ENCODE results near the gene ACTL6B.
"Not testable (repeated sequence)": the region's sequence is repeated elsewhere in the genome, so short reads cannot be mapped to it uniquely, and the experiment has no call there.

Gene ACTL6B

DNA sequence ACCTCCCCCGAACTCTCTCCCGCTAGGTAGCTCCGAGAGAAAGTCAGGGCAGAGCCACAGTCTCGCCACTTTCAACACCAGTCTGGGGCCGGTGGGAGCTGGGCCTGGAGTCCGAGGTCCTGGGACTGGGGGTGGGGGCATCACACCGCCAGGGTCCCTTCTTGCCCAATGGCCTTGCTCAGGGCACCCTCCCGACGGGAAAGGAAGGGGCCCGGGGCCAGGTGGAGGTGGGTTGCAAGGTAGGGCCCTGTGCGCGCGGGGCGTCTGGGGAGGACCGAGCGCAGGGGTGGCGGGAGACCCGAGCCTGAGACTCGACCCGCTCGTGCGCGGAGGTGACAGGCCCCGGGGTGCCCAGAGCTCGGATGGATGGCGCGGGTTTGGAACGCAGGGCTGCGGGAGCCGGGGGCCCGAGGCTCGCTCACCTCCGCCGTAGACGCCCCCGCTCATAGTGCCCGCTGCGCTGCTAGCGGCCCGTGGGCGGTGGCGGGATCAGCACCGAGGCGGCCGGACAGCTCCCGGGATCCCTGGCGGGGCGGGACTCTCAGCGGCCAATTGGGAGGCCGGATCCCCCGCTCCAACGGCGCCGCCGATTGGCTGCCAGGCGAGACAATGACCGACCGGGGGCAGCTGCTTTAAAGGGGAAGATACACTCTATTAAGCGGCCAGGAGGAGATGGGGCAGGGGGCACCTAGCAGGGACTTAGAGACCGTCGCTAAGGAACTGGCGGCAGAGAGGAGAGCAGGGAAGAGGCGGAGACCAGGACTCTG lies at the start of gene ACTL6B:
ACTL6B (minus strand) TSS at position 541 of the 767 bp plus-strand sequence; CDS start at position 447, 94 bp downstream.
- Histone ChIP-seq H3K27ac (ENCODE audit: low read depth, low read length) (no peak within 1 kb of the TSS), H3K4me1 (ENCODE audit: control insufficient read depth in 5 of 5, insufficient read depth in 5 of 5, low read length in 5 of 5) (peaks cover 0 to 6% (median 0%) of the 10 kb centered on the region in 5 donors), H3K4me3 (ENCODE audit: low read depth in 1 of 5, low read length in 5 of 5) (no peak within 1 kb of the TSS), H3K36me3 (ENCODE audit: control insufficient read depth in 5 of 5, insufficient read depth in 5 of 5, low read length in 5 of 5) (no peaks in the 10 kb centered on the region), H3K9ac (ENCODE audit: low read length in 5 of 5) (no peak within 1 kb of the TSS), H3K9me3 (ENCODE audit: control insufficient read depth in 5 of 5, low read length in 5 of 5) (no peaks in the 10 kb centered on the region), H3K27me3 (ENCODE audit: control insufficient read depth in 5 of 5, insufficient read depth in 4 of 5, low read length in 5 of 5) (peaks cover 18 to 36% (median 31%) of the 10 kb centered on the region in 5 donors)

DNA sequence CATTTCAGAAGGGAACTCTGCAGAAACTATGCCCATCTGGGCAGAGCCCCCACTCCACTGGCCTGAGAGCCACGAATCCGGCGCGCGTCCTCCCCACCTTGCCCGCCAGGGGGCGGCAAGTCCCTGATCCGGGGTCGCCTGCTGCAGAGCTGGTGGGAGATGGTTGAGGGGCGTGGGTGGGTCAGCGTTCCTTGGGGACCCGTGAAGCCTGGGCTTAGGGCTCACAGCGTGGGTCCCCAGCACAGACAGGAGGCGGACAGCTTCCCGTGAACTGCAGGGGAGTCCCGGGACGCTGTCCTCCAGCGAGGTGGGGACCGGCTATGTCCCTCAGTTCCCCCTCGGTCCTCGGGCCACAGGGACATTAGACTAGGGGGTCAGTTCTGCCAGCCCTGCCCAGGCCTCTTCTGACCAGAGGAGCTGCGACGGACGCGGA lies 49.1 kb upstream of the ACTL6B start:
- peak overlapping the region; percentile 40 to 95 (median 86) for H3K4me3 ChIP-seq (ENCODE audit: low read depth in 1 of 5, low read length in 5 of 5)
- no peaks in the 10 kb centered on the region for H3K27me3 ChIP-seq (ENCODE audit: control insufficient read depth in 5 of 5, insufficient read depth in 4 of 5, low read length in 5 of 5)
- no peaks in the 10 kb centered on the region for H3K9me3 ChIP-seq (ENCODE audit: control insufficient read depth in 5 of 5, low read length in 5 of 5)
- H3K36me3 ChIP-seq (ENCODE audit: control insufficient read depth in 5 of 5, insufficient read depth in 5 of 5, low read length in 5 of 5) = peaks cover 0 to 3% (median 1%) of the 10 kb centered on the region in 5 donors
- peaks cover 4 to 26% (median 22%) of the 10 kb centered on the region in 5 donors for H3K4me1 ChIP-seq (ENCODE audit: control insufficient read depth in 5 of 5, insufficient read depth in 5 of 5, low read length in 5 of 5)
- peak overlapping the region; percentile 84 for H3K27ac ChIP-seq (ENCODE audit: low read depth, low read length)
- peak overlapping the region; percentile 68 to 97 (median 94) for H3K9ac ChIP-seq (ENCODE audit: low read length in 5 of 5)

DNA sequence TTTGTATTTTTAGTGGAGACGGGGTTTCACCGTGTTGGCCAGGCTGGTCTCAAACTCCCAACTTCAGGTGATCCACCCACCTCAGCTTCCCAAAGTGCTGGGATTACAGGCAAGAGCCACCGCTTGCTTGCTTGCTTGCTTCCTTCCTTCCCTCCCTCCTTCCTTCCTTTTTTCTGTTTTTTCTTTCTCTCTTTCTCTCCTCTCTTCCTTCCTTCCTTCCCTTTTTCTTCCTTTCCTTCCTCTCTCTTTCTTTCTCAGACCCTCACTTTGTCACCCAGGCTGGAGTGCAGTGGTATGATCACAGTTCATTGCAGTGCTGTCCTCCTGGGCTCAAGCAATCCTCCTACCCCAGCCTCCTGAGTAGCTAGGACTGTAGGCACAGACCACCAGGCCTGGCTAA lies 44.8 kb upstream of the ACTL6B start:
- H3K36me3 ChIP-seq (ENCODE audit: control insufficient read depth in 5 of 5, insufficient read depth in 5 of 5, low read length in 5 of 5); H3K27me3 ChIP-seq (ENCODE audit: control insufficient read depth in 5 of 5, insufficient read depth in 4 of 5, low read length in 5 of 5); H3K4me3 ChIP-seq (ENCODE audit: low read depth in 1 of 5, low read length in 5 of 5); H3K9ac ChIP-seq (ENCODE audit: low read length in 5 of 5); H3K9me3 ChIP-seq (ENCODE audit: control insufficient read depth in 5 of 5, low read length in 5 of 5); H3K27ac ChIP-seq (ENCODE audit: low read depth, low read length): not testable (repeated sequence)
- peaks cover 1 to 11% (median 9%) of the 10 kb centered on the region in 5 donors for H3K4me1 ChIP-seq (ENCODE audit: control insufficient read depth in 5 of 5, insufficient read depth in 5 of 5, low read length in 5 of 5)

DNA sequence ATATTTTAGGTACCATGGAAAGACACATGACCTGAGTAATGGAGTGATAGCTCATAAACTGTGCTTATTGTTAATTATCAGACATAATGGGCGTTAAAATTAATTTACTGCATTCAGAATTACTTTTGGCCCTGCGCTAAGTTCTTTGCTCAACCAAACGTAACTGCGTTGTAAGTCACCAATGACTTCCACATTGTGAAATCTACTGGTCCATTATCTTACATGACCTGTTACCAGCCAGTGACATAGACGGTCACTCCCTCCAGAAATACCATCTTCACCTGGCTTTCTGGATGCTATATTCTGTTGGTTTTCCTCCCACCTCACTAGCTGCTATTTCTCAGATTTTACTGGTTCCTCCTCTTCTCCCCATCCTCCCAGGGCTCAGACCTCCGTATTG lies 42.8 kb upstream of the ACTL6B start:
- no peaks in the 10 kb centered on the region for H3K9me3 ChIP-seq (ENCODE audit: control insufficient read depth in 5 of 5, low read length in 5 of 5)
- H3K36me3 ChIP-seq (ENCODE audit: control insufficient read depth in 5 of 5, insufficient read depth in 5 of 5, low read length in 5 of 5) = no peaks in the 10 kb centered on the region
- no peak overlapping the region for H3K27ac ChIP-seq (ENCODE audit: low read depth, low read length)
- H3K27me3 ChIP-seq (ENCODE audit: control insufficient read depth in 5 of 5, insufficient read depth in 4 of 5, low read length in 5 of 5) = peaks cover 0 to 7% (median 0%) of the 10 kb centered on the region in 5 donors
- peaks cover 0 to 5% (median 4%) of the 10 kb centered on the region in 5 donors for H3K4me1 ChIP-seq (ENCODE audit: control insufficient read depth in 5 of 5, insufficient read depth in 5 of 5, low read length in 5 of 5)
- no peak overlapping the region for H3K4me3 ChIP-seq (ENCODE audit: low read depth in 1 of 5, low read length in 5 of 5)
- no peak overlapping the region for H3K9ac ChIP-seq (ENCODE audit: low read length in 5 of 5)

DNA sequence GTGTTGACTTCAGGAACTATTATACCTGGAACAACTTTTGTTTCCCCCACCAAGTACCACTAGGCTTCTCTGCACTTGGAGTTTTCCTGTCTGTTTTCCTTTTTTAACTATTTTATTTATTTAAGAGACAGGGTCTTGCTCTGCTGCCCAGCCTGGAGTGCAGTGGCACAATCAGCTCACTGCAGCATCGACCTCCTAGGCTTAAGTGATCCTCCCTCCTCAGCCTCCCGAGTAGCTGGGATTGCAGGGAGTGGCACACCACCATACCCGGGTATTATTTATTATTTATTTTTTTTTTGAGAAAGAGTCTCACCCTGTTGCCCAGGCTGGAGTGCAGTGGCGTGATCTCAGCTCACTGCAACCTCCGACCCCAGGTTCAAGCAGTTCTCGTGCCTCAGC lies 39.9 kb upstream of the ACTL6B start:
- Histone ChIP-seq H3K36me3 (ENCODE audit: control insufficient read depth in 5 of 5, insufficient read depth in 5 of 5, low read length in 5 of 5) (peaks cover 0 to 1% (median 0%) of the 10 kb centered on the region in 5 donors), H3K27me3 (ENCODE audit: control insufficient read depth in 5 of 5, insufficient read depth in 4 of 5, low read length in 5 of 5) (peaks cover 0 to 7% (median 0%) of the 10 kb centered on the region in 5 donors), H3K4me3 (ENCODE audit: low read depth in 1 of 5, low read length in 5 of 5) (no peak overlapping the region), H3K27ac (ENCODE audit: low read depth, low read length) (no peak overlapping the region), H3K9ac (ENCODE audit: low read length in 5 of 5) (no peak overlapping the region), H3K4me1 (ENCODE audit: control insufficient read depth in 5 of 5, insufficient read depth in 5 of 5, low read length in 5 of 5) (peaks cover 10 to 29% (median 27%) of the 10 kb centered on the region in 5 donors), H3K9me3 (ENCODE audit: control insufficient read depth in 5 of 5, low read length in 5 of 5) (no peaks in the 10 kb centered on the region)

DNA sequence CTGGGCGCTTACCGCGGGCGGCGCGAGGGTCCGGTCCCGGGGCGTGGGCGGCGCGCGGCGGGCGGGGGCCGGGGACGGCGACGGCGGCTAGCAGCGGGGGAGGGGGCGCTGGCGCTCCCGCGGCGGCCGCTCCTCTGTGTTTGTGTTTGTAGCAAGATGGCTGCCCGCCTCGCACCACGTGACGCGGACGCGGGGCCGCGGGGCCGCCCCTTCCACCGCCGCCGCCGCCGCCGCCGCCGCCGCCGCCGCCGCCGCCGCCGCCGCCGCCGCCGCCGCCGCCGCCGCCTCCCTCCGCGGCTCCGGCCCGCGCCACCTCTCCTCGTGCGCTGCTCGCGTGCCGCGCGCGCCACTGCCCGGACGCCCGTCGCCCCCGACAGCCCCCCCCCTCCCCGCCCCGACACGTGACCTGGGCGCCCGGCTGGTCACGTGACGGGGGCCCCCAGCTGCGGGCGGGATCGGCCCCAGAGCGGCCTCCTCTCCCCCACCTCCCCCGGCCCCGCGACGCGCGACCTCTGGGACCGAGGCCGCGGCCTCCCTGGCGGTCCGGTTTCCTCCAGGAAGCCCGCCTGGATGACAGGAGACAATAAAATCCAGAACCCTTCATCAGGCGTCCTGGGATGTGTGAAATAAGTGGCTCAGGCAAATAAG lies 38.0 kb upstream of the ACTL6B start, which contains the start of gene GIGYF1:
GIGYF1 (minus strand) TSS at position 153 of the 648 bp plus-strand sequence. CDS start 6,012 bp downstream, outside the sequence.
- Histone ChIP-seq H3K27me3 (ENCODE audit: control insufficient read depth in 5 of 5, insufficient read depth in 4 of 5, low read length in 5 of 5) (no peaks in the 10 kb centered on the region), H3K4me1 (ENCODE audit: control insufficient read depth in 5 of 5, insufficient read depth in 5 of 5, low read length in 5 of 5) (peaks cover 12 to 44% (median 36%) of the 10 kb centered on the region in 5 donors), H3K27ac (ENCODE audit: low read depth, low read length) (peak within 1 kb of the TSS; percentile 60), H3K9me3 (ENCODE audit: control insufficient read depth in 5 of 5, low read length in 5 of 5) (no peaks in the 10 kb centered on the region), H3K36me3 (ENCODE audit: control insufficient read depth in 5 of 5, insufficient read depth in 5 of 5, low read length in 5 of 5) (peaks cover 0 to 8% (median 4%) of the 10 kb centered on the region in 5 donors), H3K4me3 (ENCODE audit: low read depth in 1 of 5, low read length in 5 of 5) (peak within 1 kb of the TSS; percentile 74 to 92 (median 78)), H3K9ac (ENCODE audit: low read length in 5 of 5) (peak within 1 kb of the TSS; percentile 85 to 92 (median 88))

DNA sequence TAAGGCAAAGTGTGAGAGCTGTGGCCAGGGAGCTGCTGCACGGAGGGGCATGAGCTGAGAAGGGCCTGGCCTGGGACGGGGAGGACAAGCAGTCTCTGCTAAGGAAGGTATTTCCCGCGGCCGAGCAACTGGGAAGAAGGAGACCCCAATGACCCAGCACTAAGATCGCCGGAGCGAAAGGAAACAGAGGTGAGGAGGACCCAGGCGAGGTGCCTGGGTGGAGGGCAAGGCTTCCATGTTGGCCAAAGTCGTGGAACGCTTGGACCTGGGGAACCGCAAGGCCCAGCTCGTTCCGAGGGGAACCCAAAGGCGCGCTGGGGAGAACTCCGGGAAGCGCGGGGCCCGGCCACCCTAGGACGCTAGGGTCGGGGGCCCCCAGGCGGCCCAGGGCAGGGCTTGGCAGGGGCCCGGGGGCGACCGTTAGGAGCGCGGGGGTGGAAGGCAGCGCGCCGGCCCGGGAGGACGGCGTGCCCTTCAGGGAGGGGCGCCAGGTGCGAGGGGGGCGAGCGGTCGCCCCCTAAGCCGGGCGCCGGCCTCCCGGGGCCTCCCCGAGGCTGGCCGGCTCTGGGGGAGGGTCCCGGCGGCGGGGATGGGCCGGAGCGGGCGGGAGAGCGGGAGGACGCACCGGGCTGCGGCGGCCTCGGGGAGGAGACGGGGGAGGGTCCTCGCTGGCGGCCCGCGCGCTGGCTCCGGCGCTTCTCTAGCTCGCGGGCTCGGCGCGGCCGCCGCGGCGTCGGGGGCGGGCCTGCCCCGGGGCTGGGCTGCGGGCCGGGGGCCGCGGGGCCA lies 37.3 kb upstream of the ACTL6B start:
- H3K9me3 ChIP-seq (ENCODE audit: control insufficient read depth in 5 of 5, low read length in 5 of 5) = no peaks in the 10 kb centered on the region
- H3K4me3 ChIP-seq (ENCODE audit: low read depth in 1 of 5, low read length in 5 of 5) = peak overlapping the region; percentile 74 to 92 (median 78)
- peaks cover 12 to 51% (median 40%) of the 10 kb centered on the region in 5 donors for H3K4me1 ChIP-seq (ENCODE audit: control insufficient read depth in 5 of 5, insufficient read depth in 5 of 5, low read length in 5 of 5)
- H3K27ac ChIP-seq (ENCODE audit: low read depth, low read length) = peak overlapping the region; percentile 60
- H3K36me3 ChIP-seq (ENCODE audit: control insufficient read depth in 5 of 5, insufficient read depth in 5 of 5, low read length in 5 of 5) = peaks cover 0 to 15% (median 9%) of the 10 kb centered on the region in 5 donors
- no peaks in the 10 kb centered on the region for H3K27me3 ChIP-seq (ENCODE audit: control insufficient read depth in 5 of 5, insufficient read depth in 4 of 5, low read length in 5 of 5)
- H3K9ac ChIP-seq (ENCODE audit: low read length in 5 of 5) = peak overlapping the region; percentile 85 to 92 (median 88)

DNA sequence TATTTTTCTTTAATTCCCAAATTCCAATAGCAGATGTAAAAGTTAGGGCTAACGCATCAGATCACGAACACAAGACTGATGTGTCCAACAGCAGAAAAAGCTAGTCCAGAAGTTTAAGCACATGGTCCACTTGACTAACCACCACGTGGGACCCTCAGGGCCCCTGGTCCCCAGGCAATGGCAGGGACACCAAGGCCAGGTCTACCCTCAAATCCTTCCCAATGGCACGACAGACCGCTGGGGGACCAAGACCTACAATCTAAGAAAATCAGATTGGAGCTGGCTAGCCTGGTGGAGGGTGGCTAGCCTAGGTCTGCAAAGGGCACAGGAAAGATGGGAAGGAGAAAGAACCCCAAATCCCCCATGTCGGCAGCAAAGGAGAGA lies 36.3 kb upstream of the ACTL6B start:
- no peaks in the 10 kb centered on the region for H3K27me3 ChIP-seq (ENCODE audit: control insufficient read depth in 5 of 5, insufficient read depth in 4 of 5, low read length in 5 of 5)
- peaks cover 12 to 51% (median 40%) of the 10 kb centered on the region in 5 donors for H3K4me1 ChIP-seq (ENCODE audit: control insufficient read depth in 5 of 5, insufficient read depth in 5 of 5, low read length in 5 of 5)
- H3K27ac ChIP-seq (ENCODE audit: low read depth, low read length) = peak overlapping the region; percentile 60

DNA sequence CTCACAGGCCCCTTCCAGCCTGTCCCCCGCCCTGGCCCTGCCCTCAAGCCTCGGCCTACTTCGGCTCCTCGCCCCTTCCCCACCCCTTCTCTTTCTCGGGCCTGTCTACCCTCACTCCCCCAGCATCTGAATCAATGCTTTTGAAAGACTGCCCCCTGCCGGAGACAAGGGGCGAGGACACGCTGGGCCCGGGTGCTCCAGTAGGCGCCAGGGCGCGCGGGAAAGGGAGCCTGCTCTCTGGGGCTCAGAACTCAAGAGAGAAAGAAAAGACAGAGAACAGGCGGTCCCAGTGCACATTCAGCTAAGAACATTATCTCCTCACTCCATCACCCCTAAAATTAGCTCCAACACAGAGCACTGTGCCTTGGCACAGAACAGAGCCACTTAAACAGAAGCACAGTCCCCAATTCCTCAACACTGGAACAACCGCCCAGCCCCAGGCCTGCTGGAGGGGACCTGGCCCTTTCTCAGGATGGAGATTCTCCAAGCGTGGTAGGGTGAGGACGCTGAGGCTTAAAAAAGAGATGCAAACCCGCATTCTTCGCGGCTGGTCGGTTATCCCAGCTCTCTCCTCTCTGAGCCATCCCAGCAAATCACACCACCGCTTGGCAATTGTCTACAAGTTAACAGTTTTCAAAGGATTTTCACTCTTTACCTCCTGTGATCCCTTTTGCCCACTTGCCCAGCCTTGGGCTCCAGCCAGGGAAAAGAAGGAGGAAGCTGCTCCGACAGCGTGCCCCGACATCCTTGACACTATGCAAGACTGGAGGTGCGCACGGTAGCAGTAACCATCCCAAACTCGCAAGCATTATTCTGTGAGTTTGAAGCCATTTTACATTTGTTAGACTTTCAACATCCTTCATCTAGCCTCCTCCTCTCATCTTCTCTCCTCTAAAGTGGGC lies 35.7 kb upstream of the ACTL6B start:
- Histone ChIP-seq H3K4me1 (ENCODE audit: control insufficient read depth in 5 of 5, insufficient read depth in 5 of 5, low read length in 5 of 5) (peaks cover 12 to 51% (median 40%) of the 10 kb centered on the region in 5 donors), H3K9me3 (ENCODE audit: control insufficient read depth in 5 of 5, low read length in 5 of 5) (no peaks in the 10 kb centered on the region), H3K36me3 (ENCODE audit: control insufficient read depth in 5 of 5, insufficient read depth in 5 of 5, low read length in 5 of 5) (peaks cover 0 to 31% (median 22%) of the 10 kb centered on the region in 5 donors), H3K27ac (ENCODE audit: low read depth, low read length) (peak overlapping the region; percentile 60), H3K9ac (ENCODE audit: low read length in 5 of 5) (peak overlapping the region; percentile 48 to 89 (median 86)), H3K4me3 (ENCODE audit: low read depth in 1 of 5, low read length in 5 of 5) (peak overlapping the region; percentile 74 to 92 (median 78)), H3K27me3 (ENCODE audit: control insufficient read depth in 5 of 5, insufficient read depth in 4 of 5, low read length in 5 of 5) (no peaks in the 10 kb centered on the region)

More for the DNA sequence above, 36.3 kb upstream of the ACTL6B start:
- Histone ChIP-seq H3K9me3 (ENCODE audit: control insufficient read depth in 5 of 5, low read length in 5 of 5) (no peaks in the 10 kb centered on the region), H3K36me3 (ENCODE audit: control insufficient read depth in 5 of 5, insufficient read depth in 5 of 5, low read length in 5 of 5) (peaks cover 0 to 25% (median 17%) of the 10 kb centered on the region in 5 donors), H3K4me3 (ENCODE audit: low read depth in 1 of 5, low read length in 5 of 5) (peak overlapping the region; percentile 74 to 92 (median 78)), H3K9ac (ENCODE audit: low read length in 5 of 5) (peak overlapping the region in 4 of 5 donors; percentile 85 to 89 (median 87))

All from subcutaneous abdominal adipose tissue (tissue), 5 donors.